WTC11 (cell line): ENCODE data around the gene SMG9. TPM values are rescaled to one million over a fixed set of nuclear protein-coding genes. Genes with fewer than 3 reads are reported as not detected.

ENCODE experiments used
- ATAC-seq: fragments of 200-7000 bp; cut with Tn5 transposase; 2 replicates; pipeline ENCODE4 v1.10.0; 2021; ENCODE audit warnings: mild to moderate bottlenecking, moderate library complexity
- CTCF ChIA-PET: fragments of 300-600 bp; sonication (Branson Sonifier 250); formaldehyde crosslinking; loops from one replicate; lab custom pipeline; 2021; ENCODE audit warnings: antibody characterized with exemption; lab: Charles Lee
- POLR2A ChIA-PET: fragments of 350-600 bp; sonication (Branson Sonifier 250); formaldehyde crosslinking; loops from one replicate; lab custom pipeline; 2021; ENCODE audit warnings: antibody characterized with exemption; lab: Charles Lee
- DNase-seq: peaks from one replicate; pipeline ENCODE4 v3.0.0; 2021; ENCODE audit warnings: low spot score
- H3K27ac Mint-ChIP-seq: 2 replicates; pipeline ENCODE4 v1.8.0; 2021; ENCODE audit warnings: mixed read lengths
- H3K27me3 Mint-ChIP-seq: 2 replicates; pipeline ENCODE4 v1.8.0; 2021; ENCODE audit warnings: low read depth, mild to moderate bottlenecking, moderate library complexity, mixed read lengths
- H3K36me3 Mint-ChIP-seq: 2 replicates; pipeline ENCODE4 v1.8.0; 2021; ENCODE audit warnings: mixed read lengths
- H3K4me1 Mint-ChIP-seq: 2 replicates; pipeline ENCODE4 v1.8.0; 2022; ENCODE audit warnings: mixed read lengths
- H3K4me3 Mint-ChIP-seq: 2 replicates; pipeline ENCODE4 v1.8.0; 2021; ENCODE audit warnings: mild to moderate bottlenecking, moderate library complexity, mixed read lengths
- H3K9me3 Mint-ChIP-seq: 2 replicates; pipeline ENCODE4 v1.8.0; 2021; ENCODE audit warnings: mixed read lengths
- ATF1 ChIP-seq: sonication (generic); formaldehyde crosslinking; IDR thresholded peaks from 2 replicates; pipeline ENCODE4 v1.8.1; 2023; ENCODE audit warnings: mild to moderate bottlenecking, moderate library complexity, missing genetic modification reagents
- CBFB ChIP-seq: sonication (generic); formaldehyde crosslinking; IDR thresholded peaks from 2 replicates; pipeline ENCODE4 v1.8.1; 2022; ENCODE audit warnings: mild to moderate bottlenecking, low read depth, missing genetic modification reagents
- CREM ChIP-seq: sonication (generic); formaldehyde crosslinking; IDR thresholded peaks from 2 replicates; pipeline ENCODE4 v1.8.1; 2022; ENCODE audit warnings: mild to moderate bottlenecking, missing genetic modification reagents, moderate library complexity
- ESRRA ChIP-seq: sonication (generic); formaldehyde crosslinking; IDR thresholded peaks from 2 replicates; pipeline ENCODE4 v1.8.1; 2022; ENCODE audit warnings: mild to moderate bottlenecking, missing genetic modification reagents, borderline replicate concordance
- FOXJ3 ChIP-seq: sonication (generic); formaldehyde crosslinking; IDR thresholded peaks from 2 replicates; pipeline ENCODE4 v1.9.0; 2021; ENCODE audit warnings: missing genetic modification reagents, mild to moderate bottlenecking, borderline replicate concordance
- FOXK1 ChIP-seq: sonication (generic); formaldehyde crosslinking; IDR thresholded peaks from 2 replicates; pipeline ENCODE4 v1.8.0; 2022; ENCODE audit warnings: mild to moderate bottlenecking, moderate library complexity, missing genetic modification reagents
- FOXP1 ChIP-seq: sonication (generic); formaldehyde crosslinking; IDR thresholded peaks from 2 replicates; pipeline ENCODE4 v1.8.0; 2022; ENCODE audit warnings: missing genetic modification reagents, mild to moderate bottlenecking, moderate library complexity, borderline replicate concordance
- GRHL2 ChIP-seq: fragments of 250-450 bp; sonication (Bioruptor Pico); IDR thresholded peaks from 2 replicates; pipeline ENCODE4 v1.8.0; 2022; ENCODE audit warnings: mild to moderate bottlenecking, moderate library complexity; ENCODE audit not compliant: insufficient replicate concordance, severe bottlenecking
- HMGA2 ChIP-seq: fragments of 250-450 bp; sonication (Bioruptor Pico); IDR thresholded peaks from 2 replicates; pipeline ENCODE4 v1.4.0; 2021; ENCODE audit warnings: mild to moderate bottlenecking, moderate library complexity
- IRF2 ChIP-seq: sonication (generic); formaldehyde crosslinking; IDR thresholded peaks from 2 replicates; pipeline ENCODE4 v1.8.0; 2022; ENCODE audit warnings: low read depth, missing genetic modification reagents, borderline replicate concordance
- PRRX2 ChIP-seq: fragments of 250-450 bp; sonication (Bioruptor Pico); IDR thresholded peaks from 2 replicates; pipeline ENCODE4 v1.8.0; 2021; ENCODE audit warnings: mild to moderate bottlenecking
- SMAD3 ChIP-seq: sonication (generic); formaldehyde crosslinking; IDR thresholded peaks from 2 replicates; pipeline ENCODE4 v1.8.0; 2022; ENCODE audit warnings: missing genetic modification reagents, mild to moderate bottlenecking, borderline replicate concordance
- SMAD4 ChIP-seq: sonication (generic); formaldehyde crosslinking; IDR thresholded peaks from 2 replicates; pipeline ENCODE4 v1.8.0; 2022; ENCODE audit warnings: mild to moderate bottlenecking, missing genetic modification reagents
- SOX15 ChIP-seq: fragments of 250-450 bp; sonication (Bioruptor Pico); IDR thresholded peaks from 2 replicates; pipeline ENCODE4 v1.9.0; 2021; ENCODE audit warnings: mild to moderate bottlenecking
- SP1 ChIP-seq: sonication (generic); formaldehyde crosslinking; conservative IDR thresholded peaks from 2 replicates; pipeline ENCODE4 v1.8.1; 2022; ENCODE audit warnings: missing genetic modification reagents
- TCF7 ChIP-seq: sonication (generic); formaldehyde crosslinking; IDR thresholded peaks from 2 replicates; pipeline ENCODE4 v1.8.0; 2022; ENCODE audit warnings: mild to moderate bottlenecking, low read depth, missing genetic modification reagents, moderate library complexity
- TEAD4 ChIP-seq: sonication (generic); formaldehyde crosslinking; IDR thresholded peaks from 2 replicates; pipeline ENCODE4 v1.8.0; 2022; ENCODE audit warnings: mild to moderate bottlenecking, missing genetic modification reagents
- total RNA-seq: library from RNA; stranded (reverse); gene quantifications from 3 replicates; pipeline ENCODE4 v1.2.3, GENCODE V29; 2021
- TF ChIP-seq, protein P1 (sequence below): sonication (generic); formaldehyde crosslinking; IDR thresholded peaks from 2 replicates; pipeline ENCODE4 v1.8.1; 2023; ENCODE audit warnings: mild to moderate bottlenecking, missing genetic modification reagents, moderate library complexity
- TF ChIP-seq, protein P2 (sequence below): sonication (generic); formaldehyde crosslinking; IDR thresholded peaks from 2 replicates; pipeline ENCODE4 v1.8.0; 2023; ENCODE audit warnings: missing genetic modification reagents
- TF ChIP-seq, protein P3 (sequence below): fragments of 250-450 bp; sonication (Bioruptor Pico); IDR thresholded peaks from 2 replicates; pipeline ENCODE4 v1.9.0; 2021; ENCODE audit warnings: moderate library complexity, mild to moderate bottlenecking, inconsistent platforms, borderline replicate concordance
- TF ChIP-seq, protein P4 (sequence below): sonication (generic); formaldehyde crosslinking; IDR thresholded peaks from 2 replicates; pipeline ENCODE4 v1.8.1; 2023; ENCODE audit warnings: mild to moderate bottlenecking, missing genetic modification reagents
- TF ChIP-seq, protein P5 (sequence below): sonication (generic); formaldehyde crosslinking; IDR thresholded peaks from 2 replicates; pipeline ENCODE4 v1.8.1; 2022; ENCODE audit warnings: mild to moderate bottlenecking, missing genetic modification reagents, moderate library complexity, borderline replicate concordance
- TF ChIP-seq, protein P6 (sequence below): fragments of 250-450 bp; sonication (Bioruptor Pico); conservative IDR thresholded peaks from 2 replicates; pipeline ENCODE4 v1.9.0; 2021; ENCODE audit warnings: mild to moderate bottlenecking

The SMG9 gene
- total RNA-seq, 1 experiment from 2014 or later, result 25.7 TPM

DNA sequence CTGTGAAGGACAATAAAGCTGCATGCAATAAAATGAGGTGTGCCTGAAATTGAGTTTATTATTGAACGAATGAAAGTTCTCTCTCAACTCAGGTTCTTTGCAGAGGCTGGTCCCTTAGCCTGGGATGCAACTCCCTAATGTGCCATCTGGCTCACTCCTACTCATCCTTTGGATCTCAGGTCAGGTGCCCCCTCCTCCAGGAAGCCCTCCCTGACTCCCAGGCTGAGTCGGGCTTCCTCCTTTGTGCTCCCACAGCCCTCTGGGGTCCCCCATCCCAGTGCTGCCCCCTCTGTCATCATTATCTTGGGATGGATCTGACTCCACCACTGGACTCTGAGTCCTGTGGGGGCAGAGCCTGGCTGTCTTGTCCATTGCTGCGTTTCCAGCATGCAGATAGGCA is 41.6 kb downstream of the SMG9 start (continued):
- TF ChIP-seq, protein P1, sequence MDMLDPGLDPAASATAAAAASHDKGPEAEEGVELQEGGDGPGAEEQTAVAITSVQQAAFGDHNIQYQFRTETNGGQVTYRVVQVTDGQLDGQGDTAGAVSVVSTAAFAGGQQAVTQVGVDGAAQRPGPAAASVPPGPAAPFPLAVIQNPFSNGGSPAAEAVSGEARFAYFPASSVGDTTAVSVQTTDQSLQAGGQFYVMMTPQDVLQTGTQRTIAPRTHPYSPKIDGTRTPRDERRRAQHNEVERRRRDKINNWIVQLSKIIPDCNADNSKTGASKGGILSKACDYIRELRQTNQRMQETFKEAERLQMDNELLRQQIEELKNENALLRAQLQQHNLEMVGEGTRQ, result no peak
- no peak for TF ChIP-seq HMGA2 (CRISPR knock-in tag)
- no peak for TF ChIP-seq CBFB (CRISPR knock-in tag)

DNA sequence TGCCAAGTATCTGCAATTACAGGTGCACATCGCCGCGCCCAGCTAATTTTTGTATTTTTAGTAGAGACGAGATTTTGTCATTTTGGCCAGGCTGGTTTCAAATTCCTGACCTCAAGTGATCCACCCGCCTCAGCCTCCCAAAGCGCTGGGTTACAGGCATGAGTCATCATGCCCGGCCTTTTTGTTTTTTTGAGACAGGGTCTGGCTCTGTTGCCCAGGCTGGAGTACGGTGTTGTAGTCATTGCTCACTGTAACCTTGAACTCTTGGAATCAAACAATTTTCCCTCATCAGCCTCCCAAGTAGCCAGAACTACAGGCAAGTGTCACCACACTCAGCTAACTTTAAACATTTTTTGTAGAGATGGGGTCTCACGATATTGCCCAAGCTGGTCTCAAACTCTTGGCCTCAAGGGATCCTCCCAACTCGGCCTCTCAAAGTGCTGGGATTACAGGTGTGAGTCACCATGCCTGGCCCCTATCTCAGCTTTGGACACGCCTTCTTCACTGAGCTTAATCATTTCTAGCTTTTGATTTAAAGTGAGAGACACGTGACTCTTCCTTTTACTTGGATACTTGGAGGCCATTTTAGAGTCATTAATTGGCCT is 42.9 kb downstream of the SMG9 start:
- Mint-ChIP-seq H3K27ac (no peak overlapping the region), H3K9me3 (peaks cover 8% of the 10 kb centered on the region), H3K36me3 (peaks cover 6% of the 10 kb centered on the region), H3K4me1 (no peaks in the 10 kb centered on the region), H3K4me3 (no peak overlapping the region), H3K27me3 (peaks cover 10% of the 10 kb centered on the region)
- DNase-seq, result no peak
- no peak for ATAC-seq
- TF ChIP-seq, protein P1, result no peak
- no peak for TF ChIP-seq ESRRA (CRISPR knock-in tag)
- no peak for TF ChIP-seq FOXJ3
- TF ChIP-seq, protein P2, sequence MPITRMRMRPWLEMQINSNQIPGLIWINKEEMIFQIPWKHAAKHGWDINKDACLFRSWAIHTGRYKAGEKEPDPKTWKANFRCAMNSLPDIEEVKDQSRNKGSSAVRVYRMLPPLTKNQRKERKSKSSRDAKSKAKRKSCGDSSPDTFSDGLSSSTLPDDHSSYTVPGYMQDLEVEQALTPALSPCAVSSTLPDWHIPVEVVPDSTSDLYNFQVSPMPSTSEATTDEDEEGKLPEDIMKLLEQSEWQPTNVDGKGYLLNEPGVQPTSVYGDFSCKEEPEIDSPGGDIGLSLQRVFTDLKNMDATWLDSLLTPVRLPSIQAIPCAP (CRISPR knock-in tag), result no peak
- TF ChIP-seq FOXP1, result no peak
- no peak for TF ChIP-seq PRRX2 (CRISPR knock-in tag)
- no peak for TF ChIP-seq SP1 (CRISPR knock-in tag)
- TF ChIP-seq, protein P3, sequence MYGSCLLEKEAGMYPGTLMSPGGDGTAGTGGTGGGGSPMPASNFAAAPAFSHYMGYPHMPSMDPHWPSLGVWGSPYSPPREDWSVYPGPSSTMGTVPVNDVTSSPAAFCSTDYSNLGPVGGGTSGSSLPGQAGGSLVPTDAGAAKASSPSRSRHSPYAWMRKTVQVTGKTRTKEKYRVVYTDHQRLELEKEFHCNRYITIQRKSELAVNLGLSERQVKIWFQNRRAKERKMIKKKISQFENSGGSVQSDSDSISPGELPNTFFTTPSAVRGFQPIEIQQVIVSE (CRISPR knock-in tag), result no peak
- TF ChIP-seq, protein P4, sequence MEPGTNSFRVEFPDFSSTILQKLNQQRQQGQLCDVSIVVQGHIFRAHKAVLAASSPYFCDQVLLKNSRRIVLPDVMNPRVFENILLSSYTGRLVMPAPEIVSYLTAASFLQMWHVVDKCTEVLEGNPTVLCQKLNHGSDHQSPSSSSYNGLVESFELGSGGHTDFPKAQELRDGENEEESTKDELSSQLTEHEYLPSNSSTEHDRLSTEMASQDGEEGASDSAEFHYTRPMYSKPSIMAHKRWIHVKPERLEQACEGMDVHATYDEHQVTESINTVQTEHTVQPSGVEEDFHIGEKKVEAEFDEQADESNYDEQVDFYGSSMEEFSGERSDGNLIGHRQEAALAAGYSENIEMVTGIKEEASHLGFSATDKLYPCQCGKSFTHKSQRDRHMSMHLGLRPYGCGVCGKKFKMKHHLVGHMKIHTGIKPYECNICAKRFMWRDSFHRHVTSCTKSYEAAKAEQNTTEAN (CRISPR knock-in tag), result no peak
- TF ChIP-seq FOXK1 (CRISPR knock-in tag), result no peak
- no peak for TF ChIP-seq ATF1 (CRISPR knock-in tag)
- CTCF ChIA-PET, result interaction anchor here (1.2 kb wide), 1 partner anchor 63 kb away, joined by 3 read pairs; no protein-coding TSS in a partner anchor
- POLR2A ChIA-PET, result no interaction called here

DNA sequence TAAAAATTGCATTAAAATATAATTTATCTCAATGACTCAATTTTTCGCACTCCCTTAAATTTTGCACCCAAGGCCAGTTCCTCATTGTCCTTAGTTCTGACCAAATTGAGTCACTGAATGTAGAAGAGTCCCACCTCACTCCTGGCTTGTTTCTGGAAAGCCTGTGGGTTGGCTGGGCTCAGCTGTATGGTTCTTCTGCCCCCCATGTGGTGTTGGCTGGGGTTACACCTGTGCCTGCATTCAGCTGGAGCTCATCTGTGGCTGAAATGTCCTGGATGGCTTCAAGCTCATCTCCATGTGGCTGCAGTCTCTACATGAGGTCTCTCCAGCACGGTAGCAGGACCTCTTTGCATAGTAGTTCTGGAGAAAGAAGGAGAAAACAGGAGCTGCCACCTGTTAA is 46.0 kb downstream of the SMG9 start:
- Mint-ChIP-seq H3K27ac (no peak overlapping the region), H3K27me3 (peaks cover 10% of the 10 kb centered on the region), H3K9me3 (peaks cover 8% of the 10 kb centered on the region), H3K36me3 (peaks cover 6% of the 10 kb centered on the region), H3K4me1 (peaks cover 4% of the 10 kb centered on the region; the same call in 1 of the 2 replicates), H3K4me3 (no peak overlapping the region)
- DNase-seq (no peak), ATAC-seq (no peak)
- ChIA-PET CTCF (interaction anchor here (1.0 to 1.2 kb wide), 2 partner anchors 37 to 46 kb away, joined by 3 to 4 read pairs; no protein-coding TSS in a partner anchor), POLR2A (interaction anchor here (0.6 kb wide), 1 partner anchor 244 kb away, joined by 6 read pairs; no protein-coding TSS in a partner anchor)
- TF ChIP-seq, protein P5, sequence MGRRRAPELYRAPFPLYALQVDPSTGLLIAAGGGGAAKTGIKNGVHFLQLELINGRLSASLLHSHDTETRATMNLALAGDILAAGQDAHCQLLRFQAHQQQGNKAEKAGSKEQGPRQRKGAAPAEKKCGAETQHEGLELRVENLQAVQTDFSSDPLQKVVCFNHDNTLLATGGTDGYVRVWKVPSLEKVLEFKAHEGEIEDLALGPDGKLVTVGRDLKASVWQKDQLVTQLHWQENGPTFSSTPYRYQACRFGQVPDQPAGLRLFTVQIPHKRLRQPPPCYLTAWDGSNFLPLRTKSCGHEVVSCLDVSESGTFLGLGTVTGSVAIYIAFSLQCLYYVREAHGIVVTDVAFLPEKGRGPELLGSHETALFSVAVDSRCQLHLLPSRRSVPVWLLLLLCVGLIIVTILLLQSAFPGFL, result no peak
- TF ChIP-seq, protein P6, sequence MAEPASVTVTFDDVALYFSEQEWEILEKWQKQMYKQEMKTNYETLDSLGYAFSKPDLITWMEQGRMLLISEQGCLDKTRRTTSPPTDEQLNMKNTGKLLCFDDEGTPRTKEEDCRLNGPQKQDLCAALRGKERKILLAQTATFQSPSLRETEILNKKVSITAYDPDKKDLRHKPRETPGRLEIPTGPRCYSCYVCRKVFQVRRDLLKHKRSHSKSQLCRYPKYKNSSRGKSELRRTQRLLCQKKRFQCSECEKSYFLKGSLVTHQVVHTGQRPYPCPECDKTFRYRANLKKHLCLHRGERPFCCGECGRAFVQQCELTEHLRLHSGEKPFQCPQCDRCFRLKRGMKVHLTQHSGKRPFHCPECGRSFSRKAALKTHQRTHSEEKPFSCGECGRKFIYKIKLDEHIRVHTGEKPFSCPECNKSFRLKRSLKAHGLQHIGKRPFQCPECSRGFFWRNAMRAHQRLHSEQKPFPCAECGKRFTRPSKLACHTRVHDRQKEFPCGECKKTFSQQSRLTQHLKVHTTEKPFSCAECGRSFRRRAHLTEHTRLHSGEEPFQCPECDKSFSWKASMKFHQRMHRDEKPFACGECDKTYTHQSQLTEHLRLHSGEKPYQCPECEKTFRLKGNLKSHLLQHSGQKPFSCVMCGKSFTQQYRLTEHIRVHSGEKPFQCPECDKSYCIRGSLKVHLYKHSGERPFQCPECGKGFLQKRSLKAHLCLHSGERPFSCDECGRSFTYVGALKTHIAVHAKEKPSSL (CRISPR knock-in tag), result no peak
- TF ChIP-seq IRF2 (CRISPR knock-in tag) (no peak), SOX15 (CRISPR knock-in tag) (no peak), GRHL2 (CRISPR knock-in tag) (no peak), SMAD3 (CRISPR knock-in tag) (no peak), TEAD4 (CRISPR knock-in tag) (no peak), SMAD4 (CRISPR knock-in tag) (no peak), TCF7 (CRISPR knock-in tag) (no peak), CREM (no peak), SP1 (CRISPR knock-in tag) (no peak)
